Activated gamma-delta T cell treated with anti-CD3 and anti-CD28 coated beads, Interleukin-2, amount 50 U/mL, for 16 hours (primary cell): ENCODE results near the gene CFL1.
A peak's percentile ranks its signal among the peaks of the same experiment; 100 is the strongest.
"Not testable (repeated sequence)": the region's sequence is repeated elsewhere in the genome, so short reads cannot be mapped to it uniquely, and the experiment has no call there.

ENCODE experiments used
- DNase-seq: peaks from one replicate; pipeline ENCODE4 v3.0.0-alpha.2; 2020; ENCODE audit warnings: low read depth

Gene CFL1

GRCh38 chr11:65832231-65832630, 25.7 kb downstream of the CFL1 start:
- DNase-seq: not testable (repeated sequence)

GRCh38 chr11:65829459-65829858, 28.5 kb downstream of the CFL1 start:
- DNase-seq: no peak

- DNase-seq: no peak
Measured at GRCh38 chr11:65826984-65827735, 30.8 kb downstream of the CFL1 start.

- DNase-seq: no peak
Measured at GRCh38 chr11:65822776-65823528, 35.0 kb downstream of the CFL1 start.

- DNase-seq: no peak
Measured at GRCh38 chr11:65821107-65821506, 36.9 kb downstream of the CFL1 start.

- DNase-seq: peak; percentile 92
Measured at GRCh38 chr11:65817835-65818680, 39.9 kb downstream of the CFL1 start.

- no peak for DNase-seq
Measured at GRCh38 chr11:65817312-65817834, 40.6 kb downstream of the CFL1 start.

- DNase-seq: no peak
Measured at GRCh38 chr11:65816696-65817095, 41.3 kb downstream of the CFL1 start.

- no peak for DNase-seq
Measured at GRCh38 chr11:65814986-65815565, 42.9 kb downstream of the CFL1 start.

GRCh38 chr11:65814131-65814985, 43.6 kb downstream of the CFL1 start:
- DNase-seq: no peak

GRCh38 chr11:65811764-65812475, 46.1 kb downstream of the CFL1 start:
- DNase-seq: no peak

- no peak for DNase-seq
Measured at GRCh38 chr11:65810046-65810868, 47.7 kb downstream of the CFL1 start.

- DNase-seq: no peak
Measured at GRCh38 chr11:65809496-65809895, 48.5 kb downstream of the CFL1 start.

- DNase-seq: no peak
Measured at GRCh38 chr11:65808744-65809341, 49.1 kb downstream of the CFL1 start.

GRCh38 chr11:65806979-65807378, 51.0 kb downstream of the CFL1 start:
- no peak for DNase-seq
